Measurements from ENCODE around the gene GRIK4.

GRIK4 gene

GRCh38 chr11:120720760-120721159 is 209.2 kb downstream of the GRIK4 start:
- H3K4me1 ChIP-seq (ENCODE audit: insufficient read depth, low read length, severe bottlenecking), result no peaks in the 10 kb centered on the region
- no peak overlapping the region for H3K27ac ChIP-seq (ENCODE audit: low read depth, low read length, poor library complexity, severe bottlenecking)
- no peaks in the 10 kb centered on the region for H4K20me1 ChIP-seq (ENCODE audit: insufficient read depth, low read length)
- H3F3A ChIP-seq (ENCODE audit: insufficient read depth, low read length), result no peaks in the 10 kb centered on the region
- no peaks in the 10 kb centered on the region for H3K9me2 ChIP-seq (ENCODE audit: low read depth, low read length)
- no peak overlapping the region for H2AFZ ChIP-seq (ENCODE audit: low read length)
- no peak overlapping the region for H3K9ac ChIP-seq (ENCODE audit: low read length)
- no peaks in the 10 kb centered on the region for H3K36me3 ChIP-seq (ENCODE audit: insufficient read depth, low read length)
- H3K4me2 ChIP-seq (ENCODE audit: low read length), result no peak overlapping the region
- H3K79me2 ChIP-seq (ENCODE audit: insufficient read depth, low read length), result no peaks in the 10 kb centered on the region
- TF ChIP-seq EZH2 (IDR thresholded peaks at IDR 0.05; ENCODE audit: borderline replicate concordance, low read length) (no peak), CTCF (IDR thresholded peaks at IDR 0.05; ENCODE audit: low read length) (no peak)
- no peak overlapping the region for H3K4me3 ChIP-seq (ENCODE audit: low read depth, low read length, poor library complexity, severe bottlenecking)
- no peaks in the 10 kb centered on the region for H3K9me3 ChIP-seq (ENCODE audit: low read length)
- no peaks in the 10 kb centered on the region for H3K27me3 ChIP-seq (ENCODE audit: insufficient read depth, low read length)

- no peaks in the 10 kb centered on the region for H3K9me3 ChIP-seq (ENCODE audit: low read length)
Observed at GRCh38 chr11:120722524-120722923, 211.0 kb downstream of the GRIK4 start.

GRCh38 chr11:120723751-120724150 is 212.2 kb downstream of the GRIK4 start:
- Histone ChIP-seq H3K4me3 (ENCODE audit: low read depth, low read length, poor library complexity, severe bottlenecking) (no peak overlapping the region), H3K9ac (ENCODE audit: low read length) (no peak overlapping the region), H3K27ac (ENCODE audit: low read depth, low read length, poor library complexity, severe bottlenecking) (no peak overlapping the region), H3K36me3 (ENCODE audit: insufficient read depth, low read length) (no peaks in the 10 kb centered on the region), H4K20me1 (ENCODE audit: insufficient read depth, low read length) (no peaks in the 10 kb centered on the region), H3K4me1 (ENCODE audit: insufficient read depth, low read length, severe bottlenecking) (no peaks in the 10 kb centered on the region), H3K9me3 (ENCODE audit: low read length) (no peaks in the 10 kb centered on the region), H3K9me2 (ENCODE audit: low read depth, low read length) (no peaks in the 10 kb centered on the region), H3F3A (ENCODE audit: insufficient read depth, low read length) (no peaks in the 10 kb centered on the region), H3K79me2 (ENCODE audit: insufficient read depth, low read length) (no peaks in the 10 kb centered on the region), H2AFZ (ENCODE audit: low read length) (no peak overlapping the region), H3K27me3 (ENCODE audit: insufficient read depth, low read length) (no peaks in the 10 kb centered on the region), H3K4me2 (ENCODE audit: low read length) (no peak overlapping the region)
- TF ChIP-seq CTCF (IDR thresholded peaks at IDR 0.05; ENCODE audit: low read length) (no peak), EZH2 (IDR thresholded peaks at IDR 0.05; ENCODE audit: borderline replicate concordance, low read length) (no peak)

More at GRCh38 chr11:120722524-120722923, 211.0 kb downstream of the GRIK4 start:
- Histone ChIP-seq H3K4me3 (ENCODE audit: low read depth, low read length, poor library complexity, severe bottlenecking) (no peak overlapping the region), H3K9me2 (ENCODE audit: low read depth, low read length) (no peaks in the 10 kb centered on the region), H3K9ac (ENCODE audit: low read length) (no peak overlapping the region), H3K36me3 (ENCODE audit: insufficient read depth, low read length) (no peaks in the 10 kb centered on the region), H3F3A (ENCODE audit: insufficient read depth, low read length) (no peaks in the 10 kb centered on the region), H3K4me2 (ENCODE audit: low read length) (no peak overlapping the region), H2AFZ (ENCODE audit: low read length) (no peak overlapping the region), H3K4me1 (ENCODE audit: insufficient read depth, low read length, severe bottlenecking) (no peaks in the 10 kb centered on the region), H4K20me1 (ENCODE audit: insufficient read depth, low read length) (no peaks in the 10 kb centered on the region), H3K27ac (ENCODE audit: low read depth, low read length, poor library complexity, severe bottlenecking) (no peak overlapping the region), H3K27me3 (ENCODE audit: insufficient read depth, low read length) (no peaks in the 10 kb centered on the region), H3K79me2 (ENCODE audit: insufficient read depth, low read length) (no peaks in the 10 kb centered on the region)
- TF ChIP-seq CTCF (IDR thresholded peaks at IDR 0.05; ENCODE audit: low read length) (no peak), EZH2 (IDR thresholded peaks at IDR 0.05; ENCODE audit: borderline replicate concordance, low read length) (no peak)

Data from OCI-LY1 (cell line).